HG03175 (cell line): ENCODE measurements around the gene PI4KA.
"Not testable (repeated sequence)": the region's sequence is repeated elsewhere in the genome, so short reads cannot be mapped to it uniquely, and the experiment has no call there.

Source experiments
- ATAC-seq: cut with Tn5 transposase; IDR thresholded peaks from one replicate; pipeline ENCODE4 v1.9.1; 2021; ENCODE audit warnings: mild to moderate bottlenecking, moderate library complexity; ENCODE audit not compliant: unreplicated experiment

The PI4KA gene

DNA sequence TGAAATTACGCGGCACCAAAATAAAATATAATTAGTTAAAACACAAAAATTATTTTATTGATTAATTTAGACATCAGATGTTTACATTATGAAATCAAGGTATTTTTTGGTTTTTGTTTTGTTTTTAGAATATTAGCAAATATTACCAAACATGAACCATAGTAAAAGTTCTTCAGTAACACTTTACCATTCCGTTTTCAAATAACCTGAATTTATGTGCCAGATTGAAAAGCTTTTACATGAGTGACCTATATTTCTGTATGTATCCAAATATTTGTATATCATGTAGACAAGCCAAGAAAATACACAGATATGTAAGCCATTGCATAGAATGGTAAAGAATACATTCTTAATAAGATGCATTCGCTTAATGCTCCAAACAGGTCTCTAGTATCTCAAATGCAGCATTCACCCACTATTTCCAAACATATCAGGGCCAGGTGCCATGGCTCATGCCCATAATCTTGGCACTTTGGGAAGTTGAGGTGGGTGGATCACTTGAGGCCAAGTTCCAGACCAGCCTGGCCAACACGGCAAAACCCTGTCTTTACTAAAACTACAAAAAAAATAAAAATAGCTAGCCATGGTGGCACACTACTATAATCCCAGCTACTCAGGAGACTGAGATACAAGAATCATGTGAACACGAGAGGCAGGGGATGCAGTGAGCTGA lies 187.1 kb downstream of the PI4KA start:
- no peak for ATAC-seq

DNA sequence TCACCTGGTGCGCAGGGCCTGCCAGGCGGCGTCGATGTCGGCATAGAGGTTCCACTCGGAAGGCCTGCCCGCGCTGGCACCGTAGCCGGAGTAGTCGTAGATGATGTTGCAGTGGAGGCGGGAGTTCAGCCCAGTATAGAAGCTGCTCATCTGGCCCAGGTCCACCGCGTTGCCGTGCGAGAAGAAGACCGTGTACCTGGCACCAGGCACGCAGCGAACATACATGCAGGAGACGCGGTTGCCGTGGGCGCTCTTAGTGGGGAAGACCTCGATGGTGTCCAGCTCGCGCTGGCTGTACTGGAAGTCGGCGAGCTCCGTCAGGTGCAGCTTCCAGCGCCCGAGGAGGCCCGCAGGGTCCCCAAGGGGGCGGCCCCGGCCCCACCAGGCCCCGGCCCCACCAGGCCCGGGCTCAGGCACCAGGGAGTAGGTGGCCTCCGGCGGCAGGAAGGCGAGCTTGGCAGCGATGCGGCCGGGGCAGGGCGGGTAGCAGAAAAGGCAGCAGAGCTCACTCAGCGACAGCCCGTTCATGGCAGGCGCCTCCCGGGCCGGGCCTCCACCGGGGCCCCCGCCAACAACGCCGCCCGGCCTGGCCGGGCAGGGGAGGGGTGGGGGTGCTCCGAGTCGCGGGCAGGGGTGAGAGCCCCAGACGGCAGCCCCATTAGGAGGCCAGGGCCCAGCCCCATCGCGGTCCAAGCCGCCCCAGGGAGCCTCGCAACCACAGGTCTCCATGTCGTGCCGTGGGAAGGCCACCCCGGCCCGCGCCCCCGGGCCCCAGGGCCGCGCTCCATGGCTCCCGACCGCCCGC lies 188.0 kb downstream of the PI4KA start:
- ATAC-seq, result not testable (repeated sequence)

DNA sequence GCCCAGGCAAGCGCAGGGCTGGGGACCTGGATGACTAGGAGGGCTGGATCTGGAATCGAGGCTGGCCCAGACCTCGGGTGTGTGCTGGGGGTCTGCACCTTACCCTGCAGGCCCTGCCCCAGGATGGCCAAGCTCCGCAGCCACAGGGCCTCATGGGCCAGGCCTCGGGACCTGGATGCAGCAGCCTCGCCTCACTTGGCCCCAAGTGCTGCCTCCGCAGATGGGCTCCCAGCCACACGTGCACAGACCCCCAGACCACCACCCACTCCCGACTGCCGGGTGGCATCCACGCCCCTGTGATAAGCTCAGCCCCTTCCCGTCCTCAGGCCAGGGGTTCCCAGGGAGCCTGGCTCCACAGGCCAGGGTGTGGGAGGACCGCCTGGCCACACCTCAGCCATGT lies 188.7 kb downstream of the PI4KA start:
- not testable (repeated sequence) for ATAC-seq

DNA sequence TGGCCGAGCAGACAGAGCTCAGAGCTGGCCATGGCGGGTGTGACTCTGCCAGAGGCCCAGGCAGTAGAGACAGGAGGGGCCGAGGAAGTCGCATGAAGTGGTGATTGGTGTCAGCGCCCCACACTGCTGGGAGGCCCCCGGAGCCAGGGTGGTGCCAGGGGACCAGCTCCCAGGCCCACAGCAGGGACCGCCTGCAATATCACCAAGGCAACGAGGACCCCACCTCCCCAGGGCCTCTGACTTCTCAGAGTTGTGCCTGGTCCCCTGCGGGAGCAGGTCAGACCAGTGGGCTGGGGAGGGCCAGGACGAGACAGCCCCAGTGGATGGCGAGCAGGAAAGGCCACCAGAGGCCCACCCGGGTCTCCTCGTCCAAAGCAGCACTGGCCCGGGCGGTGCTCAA lies 189.1 kb downstream of the PI4KA start:
- not testable (repeated sequence) for ATAC-seq

DNA sequence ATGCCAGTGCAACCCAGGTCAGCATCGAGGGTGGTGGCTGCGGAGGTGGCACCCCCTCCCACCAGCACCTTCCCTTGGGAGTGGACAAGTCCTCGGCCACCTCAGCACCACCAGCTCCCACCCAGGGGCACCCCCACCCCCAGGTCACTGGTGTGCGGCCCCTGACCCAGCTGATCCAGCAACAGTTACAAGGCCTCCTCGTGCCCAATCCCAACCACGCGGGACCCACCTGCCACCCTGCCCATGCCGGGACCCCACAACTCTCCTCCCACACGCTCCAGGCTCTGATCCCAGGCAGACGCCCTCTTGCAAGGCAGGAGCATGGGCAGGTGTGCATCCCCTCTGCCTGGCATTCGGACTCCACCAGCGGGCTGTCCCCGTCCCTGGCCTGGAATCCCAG lies 189.8 kb downstream of the PI4KA start:
- not testable (repeated sequence) for ATAC-seq

DNA sequence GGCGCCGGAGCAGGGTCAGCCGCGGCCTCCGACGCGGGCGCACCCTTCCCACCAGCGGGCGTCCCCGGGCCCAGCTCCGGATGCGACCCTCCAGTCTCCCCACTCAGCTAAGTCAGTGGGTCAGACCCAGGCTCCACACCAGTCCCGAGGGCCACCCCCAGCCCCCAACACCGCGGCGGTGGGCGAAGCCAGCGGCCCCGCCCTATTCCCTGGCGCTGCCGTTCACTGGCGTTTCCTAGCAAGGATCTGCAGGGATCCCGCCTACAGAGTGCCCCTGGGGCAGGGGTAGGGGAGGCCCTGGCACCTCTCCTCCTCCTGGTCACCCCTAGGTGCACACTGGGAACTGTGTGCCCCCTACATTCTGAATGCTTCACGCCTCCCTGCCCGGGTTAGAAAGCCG lies 190.4 kb downstream of the PI4KA start:
- not testable (repeated sequence) for ATAC-seq

DNA sequence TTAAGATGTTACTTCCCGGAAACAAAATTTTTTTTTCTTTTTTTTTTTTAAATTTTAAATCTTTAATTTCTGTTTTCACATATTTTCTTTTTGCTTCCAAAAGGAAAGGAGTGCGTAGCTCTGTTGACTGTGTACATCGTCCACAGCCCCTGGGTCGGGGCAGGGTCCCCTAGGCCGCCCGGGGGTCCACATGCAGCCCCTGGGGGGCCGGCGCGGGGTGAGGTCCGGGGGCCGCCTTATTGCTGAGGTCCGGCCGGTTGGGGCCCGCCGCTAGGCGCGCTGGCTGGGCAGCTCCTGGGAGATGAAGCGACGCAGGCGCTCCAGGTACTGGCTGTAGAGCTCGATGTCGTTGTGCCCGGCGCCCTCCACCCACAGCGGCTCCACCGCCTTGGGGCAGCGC lies 191.1 kb downstream of the PI4KA start:
- not testable (repeated sequence) for ATAC-seq

DNA sequence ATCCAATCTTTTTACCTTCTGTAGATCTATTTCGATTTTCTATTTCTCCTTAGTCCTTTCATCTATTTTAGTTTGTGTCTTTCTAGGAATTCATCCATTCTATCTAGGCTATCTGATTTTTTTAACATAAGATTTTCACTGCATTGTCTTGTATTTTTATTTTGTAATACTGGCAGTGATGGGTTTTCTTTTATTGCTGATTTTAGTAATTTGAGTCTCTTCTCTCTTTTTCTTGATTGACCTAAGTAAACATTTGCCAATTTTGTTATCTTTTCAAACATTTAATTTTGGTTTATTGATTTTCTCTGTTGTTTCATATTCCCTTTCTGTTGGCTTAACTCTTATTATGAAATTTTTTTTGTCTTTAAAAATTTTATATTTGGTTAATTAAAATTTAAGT lies 192.1 kb downstream of the PI4KA start:
- no peak for ATAC-seq

DNA sequence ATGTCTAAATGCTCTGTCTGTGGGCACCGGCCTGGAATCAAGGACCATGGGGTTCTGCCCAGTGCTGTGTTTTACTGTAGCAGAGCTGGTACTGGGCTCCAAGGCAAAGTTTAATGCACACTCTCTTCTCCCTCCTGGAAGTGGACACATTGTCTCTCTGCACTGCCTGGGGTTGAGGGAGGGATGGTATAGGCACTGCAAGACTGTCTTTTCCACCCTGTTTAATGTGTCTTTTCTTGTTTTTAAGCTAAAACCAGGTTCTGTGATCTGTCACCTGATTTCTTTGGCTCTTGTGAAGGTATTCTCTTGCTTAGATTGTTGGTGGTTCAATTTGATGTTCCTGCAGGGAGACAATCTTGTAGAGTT lies 194.0 kb downstream of the PI4KA start:
- no peak for ATAC-seq

DNA sequence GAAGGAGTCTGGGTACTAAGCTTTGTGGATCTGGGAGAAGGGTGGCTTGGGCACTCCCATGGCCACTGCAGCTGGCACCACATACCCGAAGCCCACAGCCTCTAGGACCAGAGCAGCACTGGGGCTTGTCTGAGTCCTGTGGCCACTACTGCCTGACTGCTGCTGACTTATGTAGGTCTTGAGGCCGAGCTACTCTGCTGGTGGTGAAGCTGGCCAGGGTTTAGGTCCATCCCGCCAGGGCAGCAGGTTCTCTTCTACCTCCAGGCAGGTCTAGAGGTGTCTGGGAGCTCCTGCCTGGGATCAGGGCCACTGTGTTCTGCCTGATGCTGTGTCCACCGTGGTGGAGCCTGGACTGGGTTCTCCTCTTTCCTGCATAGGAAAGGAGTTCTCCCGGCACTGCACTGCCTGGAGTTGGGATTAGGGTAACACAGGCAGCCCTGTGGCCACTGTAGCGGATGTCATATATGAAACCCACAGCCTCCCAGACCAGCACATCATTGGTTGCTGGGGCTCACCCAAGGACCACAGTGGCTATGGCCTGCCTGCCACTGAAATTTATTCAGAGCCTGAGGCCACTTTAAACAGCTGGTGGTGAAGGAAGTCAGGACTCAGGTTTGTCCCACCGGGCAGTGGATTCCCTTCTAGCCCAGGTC lies 194.5 kb downstream of the PI4KA start:
- no peak for ATAC-seq

DNA sequence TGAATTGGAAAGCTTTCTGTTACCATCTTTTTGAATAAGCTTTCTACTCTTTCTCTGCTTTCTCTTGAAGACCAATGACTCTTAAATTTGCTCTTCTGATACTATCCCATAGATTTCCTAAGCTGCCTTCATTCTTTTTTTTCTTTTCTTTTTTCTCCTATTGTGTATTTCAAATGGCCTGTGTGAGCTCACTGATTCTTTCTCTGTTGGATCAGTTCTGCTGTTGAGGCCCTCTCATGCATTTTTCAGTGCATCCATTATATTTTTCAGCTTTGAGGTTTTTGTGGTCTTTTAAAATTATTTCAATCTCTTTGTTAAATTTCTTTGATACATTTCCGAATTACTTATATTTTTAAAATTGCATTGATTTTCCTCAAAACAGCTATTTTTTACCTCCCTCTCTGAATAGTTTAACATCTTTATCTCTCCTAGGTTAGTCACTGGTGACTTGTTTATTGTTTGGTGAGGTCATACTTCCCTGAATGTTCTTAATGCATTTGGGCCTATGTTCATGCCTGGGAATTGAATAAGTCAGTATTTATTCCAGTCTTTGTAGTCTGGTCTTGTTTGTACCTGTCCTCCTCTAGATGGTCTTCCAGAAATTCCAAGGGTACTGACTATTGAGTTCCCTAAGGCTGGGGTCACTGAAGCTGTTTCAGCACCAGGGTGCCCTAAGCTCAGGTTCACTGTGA lies 195.3 kb downstream of the PI4KA start:
- no peak for ATAC-seq

DNA sequence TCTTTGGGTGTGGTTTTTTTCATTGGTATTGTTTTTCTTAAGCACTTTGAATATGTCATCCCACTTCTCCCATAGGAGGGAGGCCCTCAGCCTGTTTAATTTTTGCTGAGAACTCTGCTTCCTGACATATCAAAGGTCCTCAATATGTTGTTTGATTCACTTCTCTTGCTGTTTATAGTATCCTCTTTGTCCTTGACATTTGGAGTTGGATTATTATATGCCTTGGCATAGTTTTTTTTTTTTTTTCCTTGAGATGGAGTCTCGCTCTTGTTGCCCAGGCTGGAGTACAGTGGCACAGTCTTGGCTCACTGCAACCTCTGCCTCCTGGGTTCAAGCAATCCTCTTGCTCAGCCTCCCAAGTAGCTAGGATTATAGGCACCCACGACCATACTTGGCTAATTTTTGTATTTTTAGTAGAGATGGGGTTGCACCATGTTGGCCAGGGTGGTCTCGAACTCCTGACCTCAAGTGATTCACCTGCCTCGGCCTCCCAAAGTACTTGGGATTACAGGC lies 196.0 kb downstream of the PI4KA start:
- not testable (repeated sequence) for ATAC-seq

DNA sequence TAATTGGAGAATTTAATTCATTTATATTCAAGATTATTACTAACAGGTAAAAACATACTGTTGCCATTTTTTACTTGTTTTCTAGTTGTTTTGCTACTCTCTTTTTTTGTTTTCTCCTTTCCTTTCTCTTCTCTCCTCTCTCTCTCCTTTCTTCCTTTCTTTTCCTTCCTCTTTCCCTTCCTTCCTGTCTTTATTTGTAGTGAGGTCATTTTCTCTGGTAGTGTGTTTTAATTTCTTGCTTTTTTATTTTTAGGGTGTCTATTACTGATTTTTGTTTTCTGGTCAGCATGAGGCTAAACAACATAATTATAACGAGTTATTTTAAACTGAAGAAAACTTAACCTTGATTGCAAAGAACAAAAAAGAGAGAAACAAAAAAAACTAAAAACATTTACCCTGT lies 197.1 kb downstream of the PI4KA start:
- no peak for ATAC-seq

DNA sequence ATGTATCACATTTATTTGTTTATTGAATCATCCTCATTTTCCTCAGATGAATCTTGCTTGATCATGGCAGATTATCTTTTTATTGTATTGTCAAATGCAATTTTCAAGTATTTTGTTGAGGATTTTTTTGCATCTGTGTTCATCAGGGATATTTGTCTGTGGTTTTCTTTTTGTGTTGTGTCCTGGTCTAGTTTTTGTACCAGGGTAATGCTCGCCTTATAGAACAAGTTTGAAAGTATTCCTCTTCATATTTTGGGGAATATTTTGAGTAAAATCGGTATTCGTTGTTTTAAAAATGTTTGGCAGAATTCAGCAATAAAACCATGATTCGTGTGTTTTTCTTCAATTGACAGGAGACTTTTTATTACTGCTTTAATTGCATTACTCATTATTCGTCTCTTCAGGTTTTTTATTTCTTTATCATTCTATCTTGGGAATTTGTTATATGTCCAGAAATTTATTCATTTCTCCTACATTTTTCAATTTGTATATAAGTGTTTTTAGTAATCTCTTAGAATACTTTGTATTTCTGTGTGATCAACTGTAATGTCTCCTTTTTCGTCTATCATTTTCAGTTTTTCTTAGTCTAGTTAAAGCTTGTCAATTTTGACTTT lies 198.1 kb downstream of the PI4KA start:
- ATAC-seq, result no peak

DNA sequence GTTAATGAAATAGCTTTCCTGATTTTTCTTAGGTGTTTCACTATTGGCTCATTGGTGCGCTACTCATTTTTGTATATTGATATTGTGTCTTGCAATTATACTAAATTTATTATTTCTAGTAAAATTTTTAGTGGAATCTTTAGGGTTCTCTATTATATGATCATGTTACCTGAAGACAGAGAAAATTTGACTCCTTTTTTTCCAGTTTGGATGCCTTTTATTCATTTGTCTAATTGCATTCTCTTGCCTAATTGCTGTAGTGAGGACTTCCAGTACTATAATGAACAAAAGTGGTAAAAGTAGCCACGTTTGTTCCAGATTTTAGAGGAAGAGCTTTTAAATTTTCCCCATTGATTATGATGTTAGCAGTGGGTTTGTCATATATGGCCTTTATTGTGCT lies 198.7 kb downstream of the PI4KA start:
- ATAC-seq, result no peak

DNA sequence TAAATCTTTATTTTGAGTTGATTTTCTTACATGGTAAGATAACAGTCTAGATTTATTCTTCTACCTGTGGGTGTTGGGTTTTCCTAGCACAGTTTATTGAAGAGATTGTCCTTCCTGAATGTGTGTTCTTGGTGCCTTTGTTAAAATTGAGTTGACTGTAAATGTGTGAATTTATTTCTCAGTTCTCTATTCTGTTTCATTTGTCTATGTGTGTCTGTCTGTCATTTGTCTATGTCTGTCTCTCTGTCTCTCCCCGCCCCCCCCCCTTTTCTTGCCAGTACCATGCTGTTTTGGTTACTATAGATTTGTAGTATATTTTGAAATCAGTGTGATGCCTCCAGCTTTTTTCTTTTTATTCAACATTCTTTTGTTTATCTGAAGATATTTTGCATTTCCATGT lies 199.4 kb downstream of the PI4KA start:
- ATAC-seq, result no peak

DNA sequence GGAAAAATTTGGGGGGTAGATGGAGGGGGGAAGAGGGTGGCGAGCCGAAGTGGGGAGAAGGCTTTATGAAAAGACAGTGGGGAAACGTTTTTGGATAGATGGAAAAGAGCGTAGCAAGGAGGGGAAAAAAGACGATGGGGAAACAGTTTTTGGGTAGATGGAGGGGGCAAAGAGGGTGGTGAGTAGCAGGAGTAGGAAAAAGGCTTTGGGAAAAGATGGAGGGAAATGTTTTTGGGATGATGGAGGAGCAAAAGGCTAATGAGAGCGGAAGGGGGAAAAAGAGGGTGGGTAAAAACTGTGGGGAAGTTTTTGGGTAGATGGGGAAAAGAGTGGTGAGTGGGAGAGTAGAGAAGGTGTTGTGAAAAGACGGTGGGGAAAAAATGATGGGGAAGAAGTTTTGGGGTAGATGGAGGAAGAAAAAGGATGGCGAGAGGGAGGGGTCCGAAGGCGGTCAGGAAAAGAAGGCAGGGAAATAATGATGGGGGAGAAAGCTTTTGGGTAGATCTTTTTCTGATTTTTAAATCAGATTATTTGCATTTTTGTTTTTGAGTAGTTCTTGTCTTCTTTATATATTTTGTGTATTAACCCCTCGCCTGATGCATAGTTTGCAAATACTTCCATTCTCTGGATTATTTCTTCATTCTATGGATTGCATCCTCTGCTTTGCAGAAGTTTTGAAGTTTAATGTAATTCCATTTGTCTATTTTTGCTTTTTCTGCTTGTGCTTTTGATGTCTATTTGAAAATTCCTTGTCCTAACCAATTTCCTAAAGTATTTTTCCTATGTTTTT lies 200.0 kb downstream of the PI4KA start:
- ATAC-seq, result no peak

DNA sequence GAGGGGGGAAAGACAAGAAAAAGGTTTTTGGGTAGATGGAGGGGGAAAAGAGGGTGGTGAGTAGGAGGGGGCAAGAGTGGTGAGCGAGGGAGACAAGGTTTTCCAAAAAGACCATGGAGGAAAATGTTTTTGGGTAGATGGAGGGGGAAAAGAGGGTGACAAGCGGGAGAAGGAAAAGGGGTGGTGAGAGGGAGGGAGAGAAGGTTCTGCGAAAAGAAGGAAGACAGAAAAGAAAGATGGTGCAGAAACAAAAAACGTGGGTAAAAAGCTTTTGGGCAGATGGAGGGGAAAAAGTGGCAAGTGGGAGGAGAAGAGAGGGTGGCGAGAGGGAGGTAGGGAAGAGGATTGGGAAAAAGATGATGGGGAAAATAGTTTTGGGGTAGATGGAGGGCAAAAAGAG lies 200.6 kb downstream of the PI4KA start:
- ATAC-seq, result no peak
